H9 (cell line): ENCODE measurements around the gene PXT1. TPM values are rescaled to one million over a fixed set of nuclear protein-coding genes. Genes with fewer than 3 reads are reported as not detected.

Experiments
- DNase-seq: peaks from one replicate; pipeline ENCODE4 v3.0.0-alpha.2; 2017
- H2AFZ ChIP-seq: one replicate; pipeline ENCODE4 v1.6.1; 2013; ENCODE audit warnings: mild to moderate bottlenecking, low read length, control low read depth, moderate library complexity
- H2AK5ac ChIP-seq: 2 replicates; pipeline ENCODE4 v1.6.1; 2013; ENCODE audit warnings: low read length, control low read depth, mixed read lengths; ENCODE audit not compliant: insufficient read length
- H2BK120ac ChIP-seq: one replicate; pipeline ENCODE4 v1.6.1; 2013; ENCODE audit warnings: low read depth, mild to moderate bottlenecking, low read length, control low read depth, inconsistent platforms; ENCODE audit not compliant: poor library complexity, severe bottlenecking
- H2BK12ac ChIP-seq: 2 replicates; pipeline ENCODE4 v1.6.1; 2013; ENCODE audit warnings: low read length, control low read depth, mixed read lengths, low read depth; ENCODE audit not compliant: insufficient read length
- H2BK15ac ChIP-seq: 2 replicates; pipeline ENCODE4 v1.6.1; 2013; ENCODE audit warnings: low read depth, low read length, control low read depth
- H2BK20ac ChIP-seq: one replicate; pipeline ENCODE4 v1.6.1; 2013; ENCODE audit warnings: low read depth, mild to moderate bottlenecking, low read length, control low read depth, inconsistent platforms; ENCODE audit not compliant: poor library complexity, severe bottlenecking
- H2BK5ac ChIP-seq: 2 replicates; pipeline ENCODE4 v1.6.1; 2013; ENCODE audit warnings: low read length, control low read depth, mixed read lengths; ENCODE audit not compliant: insufficient read length
- H3K14ac ChIP-seq: 2 replicates; pipeline ENCODE4 v1.6.1; 2013; ENCODE audit warnings: low read length, control low read depth; ENCODE audit not compliant: insufficient read depth
- H3K18ac ChIP-seq: 2 replicates; pipeline ENCODE4 v1.6.1; 2013; ENCODE audit warnings: low read depth, mild to moderate bottlenecking, mixed read lengths, low read length, control low read depth; ENCODE audit not compliant: insufficient read length
- H3K23ac ChIP-seq: 2 replicates; pipeline ENCODE4 v1.6.1; 2013; ENCODE audit warnings: low read length, control low read depth, mixed read lengths, low read depth; ENCODE audit not compliant: insufficient read length
- H3K23me2 ChIP-seq: 2 replicates; pipeline ENCODE4 v1.6.1; 2013; ENCODE audit warnings: low read depth, mild to moderate bottlenecking, mixed read lengths, low read length, control low read depth; ENCODE audit not compliant: insufficient read length, poor library complexity, severe bottlenecking
- H3K27ac ChIP-seq: 2 replicates; pipeline ENCODE4 v1.5.1; 2013; ENCODE audit warnings: low read length, control low read depth, mixed read lengths, low read depth; ENCODE audit not compliant: insufficient read length
- H3K27me3 ChIP-seq: 2 replicates; pipeline ENCODE4 v1.6.1; 2013; ENCODE audit warnings: low read length, control low read depth, inconsistent platforms; ENCODE audit not compliant: insufficient read depth
- H3K4ac ChIP-seq: 2 replicates; pipeline ENCODE4 v1.6.1; 2013; ENCODE audit warnings: low read depth, mild to moderate bottlenecking, control low read depth, inconsistent platforms, low read length, moderate library complexity
- H3K4me1 ChIP-seq: 2 replicates; pipeline ENCODE4 v1.6.1; 2013; ENCODE audit warnings: low read length, control low read depth, inconsistent platforms; ENCODE audit not compliant: insufficient read depth
- H3K4me2 ChIP-seq: 2 replicates; pipeline ENCODE4 v1.6.1; 2013; ENCODE audit warnings: low read length, control low read depth, mixed read lengths; ENCODE audit not compliant: insufficient read length, insufficient read depth
- H3K56ac ChIP-seq: 2 replicates; pipeline ENCODE4 v1.6.1; 2013; ENCODE audit warnings: low read depth, mild to moderate bottlenecking, mixed read lengths, low read length, control low read depth; ENCODE audit not compliant: insufficient read length
- H3K79me1 ChIP-seq: 2 replicates; pipeline ENCODE4 v1.6.1; 2013; ENCODE audit warnings: low read depth, mild to moderate bottlenecking, moderate library complexity, low read length, control low read depth, inconsistent platforms; ENCODE audit not compliant: insufficient read depth, poor library complexity, severe bottlenecking
- H3K79me2 ChIP-seq: 2 replicates; pipeline ENCODE4 v1.6.1; 2013; ENCODE audit warnings: low read length, control low read depth, inconsistent platforms; ENCODE audit not compliant: insufficient read depth
- H3K9ac ChIP-seq: 2 replicates; pipeline ENCODE4 v1.6.1; 2013; ENCODE audit warnings: low read length, control low read depth, mixed read lengths; ENCODE audit not compliant: insufficient read length; ENCODE audit errors: extremely low read depth
- H3K9me3 ChIP-seq: one replicate; pipeline ENCODE4 v1.6.1; 2013; ENCODE audit warnings: low read depth, low read length, inconsistent platforms; ENCODE audit not compliant: control insufficient read depth
- H3T11ph ChIP-seq: one replicate; pipeline ENCODE4 v1.6.1; 2013; ENCODE audit warnings: mild to moderate bottlenecking, low read length, control low read depth, inconsistent platforms
- H4K20me1 ChIP-seq: one replicate; pipeline ENCODE4 v1.6.1; 2013; ENCODE audit not compliant: control insufficient read depth, insufficient read length, insufficient read depth
- H4K5ac ChIP-seq: 2 replicates; pipeline ENCODE4 v1.6.1; 2013; ENCODE audit warnings: low read depth, mild to moderate bottlenecking, mixed read lengths, low read length, control low read depth; ENCODE audit not compliant: insufficient read length
- H4K8ac ChIP-seq: replicated peaks from 2 replicates; pipeline ENCODE4 v1.6.1; 2013; ENCODE audit warnings: low read length, control low read depth, mixed read lengths, low read depth; ENCODE audit not compliant: insufficient read length
- H4K91ac ChIP-seq: 2 replicates; pipeline ENCODE4 v1.6.1; 2013; ENCODE audit warnings: low read depth, mild to moderate bottlenecking, moderate library complexity, mixed read lengths, low read length, control low read depth; ENCODE audit not compliant: insufficient read length
- H3K27ac Mint-ChIP-seq, 3 experiments: 2 replicates in 2 of 3; 3 replicates in 1 of 3; pipeline ENCODE4 v1.8.0; 2020 to 2021; ENCODE audit warnings: mixed read lengths in 3 of 3, mild to moderate bottlenecking in 1 of 3, moderate library complexity in 1 of 3
- H3K27me3 Mint-ChIP-seq: 2 replicates; pipeline ENCODE4 v1.8.0; 2021; ENCODE audit warnings: low read depth, mild to moderate bottlenecking, moderate library complexity, mixed read lengths
- H3K36me3 Mint-ChIP-seq, 3 experiments: 2 replicates in 2 of 3; 3 replicates in 1 of 3; pipeline ENCODE4 v1.8.0; 2020 to 2021; ENCODE audit warnings: low read depth in 3 of 3, mixed read lengths in 3 of 3; ENCODE audit not compliant: insufficient read depth in 1 of 3
- H3K4me1 Mint-ChIP-seq, 2 experiments: 2 replicates each; pipeline ENCODE4 v1.8.0; 2020; ENCODE audit warnings: mixed read lengths in 2 of 2
- H3K4me3 Mint-ChIP-seq, 2 experiments: 2 replicates in 1 of 2; 3 replicates in 1 of 2; pipeline ENCODE4 v1.8.0; 2020 to 2021; ENCODE audit warnings: mild to moderate bottlenecking in 2 of 2, mixed read lengths in 2 of 2, moderate library complexity in 1 of 2
- H3K9me3 Mint-ChIP-seq, 2 experiments: 2 replicates in 1 of 2; 3 replicates in 1 of 2; pipeline ENCODE4 v1.8.0; 2020; ENCODE audit warnings: mild to moderate bottlenecking in 2 of 2, mixed read lengths in 2 of 2, moderate library complexity in 1 of 2
- CTCF ChIP-seq: fragments of 200-600 bp; sonication (generic); conservative IDR thresholded peaks from 3 replicates; pipeline ENCODE4 v1.8.0; 2021; ENCODE audit warnings: antibody characterized with exemption, mild to moderate bottlenecking
- WGBS: extraction: QIAGEN DNeasy Blood & Tissue Kit; methylation state at CpG from one replicate; pipeline ENCODE4 v1.1.7; 2013; ENCODE audit warnings: missing lambda C conversion rate, low lambda C conversion rate, mixed read lengths; ENCODE audit not compliant: insufficient read length; ENCODE audit errors: extremely low coverage; 5-methylcytosine and 5-hydroxymethylcytosine counted together
- total RNA-seq: library from RNA; stranded (reverse); gene quantifications from 2 replicates; pipeline ENCODE4 v1.2.1, GENCODE V29; 2021

Gene PXT1
- total RNA-seq, 1 experiment from 2014 or later, result not detected

- no peaks in the 10 kb centered on the region for H4K20me1 ChIP-seq
- H4K91ac ChIP-seq, result no peak overlapping the region
- H4K5ac ChIP-seq, result no peak overlapping the region
- no peak overlapping the region for H3K23ac ChIP-seq
- no peak overlapping the region for H2BK20ac ChIP-seq
- no peak overlapping the region for H3T11ph ChIP-seq
- H2BK12ac ChIP-seq, result no peak overlapping the region
- Mint-ChIP-seq H3K4me1 (peaks cover 36 to 41% of the 10 kb centered on the region in 2 experiments), H3K36me3 (no peaks in the 10 kb centered on the region), H3K27ac (no peak overlapping the region), H3K27me3 (peaks cover 18% of the 10 kb centered on the region), H3K4me3 (no peak overlapping the region), H3K9me3 (no peaks in the 10 kb centered on the region; a peak in 2 of 5 replicates)
- H3K18ac ChIP-seq, result no peak overlapping the region
- H3K4ac ChIP-seq, result no peak overlapping the region
- no peak overlapping the region for H3K9ac ChIP-seq
- no peak overlapping the region for H2AK5ac ChIP-seq
- no peak overlapping the region for H3K56ac ChIP-seq
- H3K27me3 ChIP-seq, result peaks cover 10% of the 10 kb centered on the region; the same call in 1 of the 2 replicates
- WGBS, result no CpG with 5 or more reads among the region's 9 CpGs
- no peaks in the 10 kb centered on the region for H3K79me2 ChIP-seq
- no peak overlapping the region for H3K4me2 ChIP-seq
- H2BK5ac ChIP-seq, result no peak overlapping the region
- peaks cover 6% of the 10 kb centered on the region for H3K23me2 ChIP-seq
- no peaks in the 10 kb centered on the region for H3K9me3 ChIP-seq
- no peaks in the 10 kb centered on the region for H3K79me1 ChIP-seq
- no peak overlapping the region for H2BK120ac ChIP-seq
- H3K27ac ChIP-seq, result no peak overlapping the region
- no peak overlapping the region for H2BK15ac ChIP-seq
- TF ChIP-seq CTCF, result no peak
- no peak overlapping the region for H4K8ac ChIP-seq
- H2AFZ ChIP-seq, result no peak overlapping the region
- no peak overlapping the region for H3K14ac ChIP-seq
- H3K4me1 ChIP-seq, result peaks cover 3% of the 10 kb centered on the region; the same call in 1 of the 2 replicates
- no peak for DNase-seq
These were observed 60.9 kb downstream of the PXT1 start for GRCh38 chr6:36381502-36382389.
